SK-N-SH (cell line): Measurements from ENCODE around the gene CYB561D2. TPM values are rescaled to one million over a fixed set of nuclear protein-coding genes. Genes with fewer than 3 reads are reported as not detected.

Experiments used
- CTCF ChIA-PET: fragments of 300-600, 350-600 bp; formaldehyde crosslinking; extraction: SDS; loops from one replicate; lab custom pipeline; 2021; lab: Yijun Ruan, JAX
- POLR2A ChIA-PET: fragments of 350-600 bp; sonication (Branson Sonifier 250); formaldehyde crosslinking; extraction: SDS; loops from one replicate; lab custom pipeline; 2020; ENCODE audit warnings: antibody characterized with exemption, inconsistent platforms; lab: Yijun Ruan, JAX
- DNase-seq: peaks from one replicate; pipeline ENCODE4 v3.0.0; 2012
- H2AFZ ChIP-seq: fragments of 200-600 bp; sonication (generic); 2 replicates; pipeline ENCODE4 v1.8.1; 2016; ENCODE audit warnings: antibody characterized with exemption, mild to moderate bottlenecking, low read depth
- H3F3A ChIP-seq: fragments of 200-600 bp; sonication (generic); replicated peaks from 2 replicates; pipeline ENCODE3; 2016; ENCODE audit warnings: antibody characterized with exemption, mild to moderate bottlenecking; ENCODE audit not compliant: insufficient read depth
- H3K27ac ChIP-seq, 2 experiments: fragments of 200-500 bp in 1 of 2; fragments of 200-600 bp in 1 of 2; sonication (Bioruptor generic) in 1 of 2; sonication (generic), shearing (Covaris generic) in 1 of 2; 2 replicates each; pipeline versions ENCODE4 v1.5.1 to v1.6.1; 2014 to 2016; ENCODE audit warnings: low read depth in 2 of 2, inconsistent platforms in 1 of 2, low read length in 1 of 2, mild to moderate bottlenecking in 1 of 2, mixed read lengths in 1 of 2
- H3K27me3 ChIP-seq: fragments of 200-600 bp; sonication (generic), shearing (Covaris generic); 2 replicates; pipeline ENCODE4 v1.6.1; 2016; ENCODE audit warnings: mixed run types; ENCODE audit not compliant: insufficient read depth
- H3K36me3 ChIP-seq, 2 experiments: fragments of 200-500 bp in 1 of 2; fragments of 200-600 bp in 1 of 2; sonication (Bioruptor generic) in 1 of 2; sonication (generic) in 1 of 2; replicated peaks in 1 of 2; 2 replicates each; pipeline versions ENCODE3 to v1.5.1; 2014 to 2016; ENCODE audit warnings: low read length in 1 of 2, mild to moderate bottlenecking in 1 of 2; ENCODE audit not compliant: insufficient read depth in 2 of 2, control insufficient read depth in 1 of 2
- H3K4me1 ChIP-seq, 2 experiments: fragments of 200-500 bp in 1 of 2; fragments of 200-600 bp in 1 of 2; sonication (Bioruptor generic) in 1 of 2; sonication (generic), shearing (Covaris generic) in 1 of 2; 2 replicates each; pipeline versions ENCODE4 v1.5.1 to v1.6.1; 2014 to 2016; ENCODE audit warnings: low read depth in 1 of 2, low read length in 1 of 2, mixed run types in 1 of 2; ENCODE audit not compliant: insufficient read depth in 2 of 2, control insufficient read depth in 1 of 2
- H3K4me2 ChIP-seq: fragments of 200-600 bp; sonication (generic), shearing (Covaris generic); 2 replicates; pipeline ENCODE4 v1.6.1; 2017; ENCODE audit warnings: mixed run types
- H3K4me3 ChIP-seq, 2 experiments: fragments of 200-500 bp in 1 of 2; fragments of 200-600 bp in 1 of 2; sonication (Bioruptor generic) in 1 of 2; sonication (generic), shearing (Covaris generic) in 1 of 2; 2 replicates each; pipeline versions ENCODE4 v1.5.1 to v1.8.1; 2014 to 2016; ENCODE audit warnings: low read depth in 2 of 2, inconsistent platforms in 1 of 2, low read length in 1 of 2, mild to moderate bottlenecking in 1 of 2, mixed read lengths in 1 of 2, moderate library complexity in 1 of 2
- H3K79me2 ChIP-seq: fragments of 200-600 bp; sonication (generic); 2 replicates; pipeline ENCODE4 v1.8.1; 2017; ENCODE audit warnings: mild to moderate bottlenecking; ENCODE audit not compliant: insufficient read depth
- H3K9ac ChIP-seq: fragments of 200-600 bp; sonication (generic); 2 replicates; pipeline ENCODE4 v1.6.1; 2017; ENCODE audit warnings: mixed run types
- H3K9me2 ChIP-seq: fragments of 200-600 bp; sonication (generic); 2 replicates; pipeline ENCODE4 v1.6.1; 2017; ENCODE audit warnings: mixed run types
- H3K9me3 ChIP-seq: fragments of 200-600 bp; sonication (generic); 2 replicates; pipeline ENCODE4 v1.6.1; 2017; ENCODE audit warnings: mixed run types, mild to moderate bottlenecking, moderate library complexity
- H4K20me1 ChIP-seq: fragments of 200-600 bp; sonication (generic); 2 replicates; pipeline ENCODE4 v1.6.1; 2017; ENCODE audit warnings: mild to moderate bottlenecking, mixed run types; ENCODE audit not compliant: insufficient read depth
- CHD2 ChIP-seq: fragments of 150-350 bp; IDR thresholded peaks from 2 replicates; pipeline ENCODE4 v1.6.1; 2018; ENCODE audit warnings: low read length; ENCODE audit not compliant: partially characterized antibody
- EP300 ChIP-seq, 2 experiments: IDR thresholded peaks; 2 replicates each; pipeline versions ENCODE4 v1.4.0 to v1.6.1; 2012; ENCODE audit warnings: borderline replicate concordance in 1 of 2, low read depth in 1 of 2, low read length in 1 of 2
- GABPA ChIP-seq: IDR thresholded peaks from 2 replicates; pipeline ENCODE4 v1.4.0; 2012; ENCODE audit warnings: low read depth, mild to moderate bottlenecking
- GATA2 ChIP-seq: sonication (generic); formaldehyde crosslinking; IDR thresholded peaks from 2 replicates; pipeline ENCODE4 v1.5.0; 2020; ENCODE audit warnings: mild to moderate bottlenecking, missing genetic modification reagents
- MEF2A ChIP-seq: IDR thresholded peaks from 2 replicates; pipeline ENCODE4 v1.4.0; 2012; ENCODE audit warnings: low read depth, borderline replicate concordance
- NRF1 ChIP-seq: IDR thresholded peaks from 2 replicates; pipeline ENCODE4 v1.6.1; 2012; ENCODE audit warnings: low read depth, mild to moderate bottlenecking, low read length
- POLR2AphosphoS5 ChIP-seq: IDR thresholded peaks from 2 replicates; pipeline ENCODE4 v1.6.1; 2012; ENCODE audit warnings: low read depth, low read length
- RAD21 ChIP-seq: IDR thresholded peaks from 2 replicates; pipeline ENCODE4 v1.6.1; 2012; ENCODE audit warnings: mild to moderate bottlenecking, low read length
- RCOR1 ChIP-seq: fragments of 150-350 bp; IDR thresholded peaks from 2 replicates; pipeline ENCODE4 v1.6.1; 2017; ENCODE audit warnings: antibody characterized with exemption, low read length
- REST ChIP-seq: IDR thresholded peaks from 2 replicates; pipeline ENCODE4 v1.6.1; 2012; ENCODE audit warnings: mild to moderate bottlenecking, low read depth, low read length, moderate library complexity
- RXRA ChIP-seq: IDR thresholded peaks from 2 replicates; pipeline ENCODE4 v1.4.0; 2012; ENCODE audit warnings: low read depth, mild to moderate bottlenecking, borderline replicate concordance
- SIN3A ChIP-seq: IDR thresholded peaks from 2 replicates; pipeline ENCODE4 v1.6.1; 2012; ENCODE audit warnings: low read depth, mild to moderate bottlenecking, low read length, moderate library complexity, borderline replicate concordance
- TAF1 ChIP-seq: IDR thresholded peaks from 2 replicates; pipeline ENCODE4 v1.6.1; 2012; ENCODE audit warnings: low read depth, mild to moderate bottlenecking, low read length, moderate library complexity, borderline replicate concordance
- TEAD4 ChIP-seq: IDR thresholded peaks from 2 replicates; pipeline ENCODE4 v1.4.0; 2012; ENCODE audit warnings: mild to moderate bottlenecking, borderline replicate concordance; ENCODE audit not compliant: insufficient read depth
- USF2 ChIP-seq: fragments of 150-350 bp; IDR thresholded peaks from 2 replicates; pipeline ENCODE4 v1.6.1; 2017; ENCODE audit warnings: antibody characterized with exemption, low read length, low read depth, borderline replicate concordance
- WGBS: methylation state at CpG from one replicate; pipeline ENCODE4 v1.1.6; 2017; ENCODE audit warnings: low lambda C conversion rate; 5-methylcytosine and 5-hydroxymethylcytosine counted together
- polyA plus RNA-seq, 3 experiments: library from polyadenylated mRNA; depleted of rRNA; stranded (reverse); fragments of >200 nt; gene quantifications; 2 replicates each; pipeline ENCODE4 v1.2.3, GENCODE V29; 2012

CYB561D2 gene
- polyA plus RNA-seq, 1 of the 3 experiments (the other 2 are of a cell fraction): 40.7 TPM

- no peak for TF ChIP-seq USF2
- peak; percentile 25 for TF ChIP-seq CHD2
- peak; percentile 13 to 41; a peak in 1 of 4 replicates for TF ChIP-seq EP300 (IDR thresholded peaks at IDR 0.05; ENCODE audit: borderline replicate concordance in 1 of 2, low read depth in 1 of 2, low read length in 1 of 2)
- TF ChIP-seq RXRA: no peak
- no peak for TF ChIP-seq GATA2 (CRISPR knock-in tag)
- peak; percentile 75 for TF ChIP-seq NRF1
- peak; percentile 76 for TF ChIP-seq POLR2AphosphoS5
- TF ChIP-seq, all 33 proteins: peak for 9
Observed at GRCh38 chr3:50337175-50337861, 13.3 kb upstream of the CYB561D2 start (continued).

- Histone ChIP-seq H3K9ac (no peak overlapping the region), H3K27ac (peak overlapping the region in 1 of 2 experiments; percentile 98; a peak in 2 of 4 replicates), H3K4me3 (no peak overlapping the region), H4K20me1 (peaks cover 10% of the 10 kb centered on the region; the same call in 1 of the 2 replicates), H3K27me3 (no peaks in the 10 kb centered on the region), H3K79me2 (peaks cover 41% of the 10 kb centered on the region), H3K36me3 (no peaks in the 10 kb centered on the region), H2AFZ (no peak overlapping the region), H3K9me3 (no peaks in the 10 kb centered on the region), H3K4me1 (peaks cover 10 to 30% of the 10 kb centered on the region in 2 experiments), H3F3A (peaks cover 3% of the 10 kb centered on the region), H3K9me2 (no peaks in the 10 kb centered on the region), H3K4me2 (no peak overlapping the region)
- WGBS: 94% methylated on average over 5 of the region's 5 CpGs
- DNase-seq: no peak
- TF ChIP-seq GABPA (no peak), REST (no peak), POLR2AphosphoS5 (no peak), TAF1 (no peak), MEF2A (no peak), EP300 (IDR thresholded peaks at IDR 0.05; ENCODE audit: borderline replicate concordance in 1 of 2, low read depth in 1 of 2, low read length in 1 of 2) (no peak), TEAD4 (no peak), RXRA (no peak), SIN3A (no peak), RCOR1 (no peak), RAD21 (no peak)
- CTCF ChIA-PET: interaction anchor here (1.0 to 6.8 kb wide), 5 partner anchors 10 to 213 kb away, joined by 3 to 40 read pairs (median 4); partner anchors contain the start of genes CYB561D2 and NPRL2
- POLR2A ChIA-PET: interaction anchor here (2.2 to 3.6 kb wide), 2 partner anchors 11 to 40 kb away, joined by 6 to 38 read pairs; partner anchors contain the start of genes HYAL3, NAA80 and TUSC2
Observed at GRCh38 chr3:50338965-50339364, 11.7 kb upstream of the CYB561D2 start.
